Liver (tissue), 9 donors: ENCODE data around the gene ADGRV1. TPM values are rescaled to one million over a fixed set of nuclear protein-coding genes. Genes with fewer than 3 reads are reported as not detected.

ENCODE experiments used
- DNase-seq: peaks from one replicate; pipeline ENCODE4 v3.0.0-alpha.2; 2017; ENCODE audit warnings: low spot score
- H3K27ac ChIP-seq, 2 donors: one replicate each; pipeline ENCODE4 v1.7.0; 2013; ENCODE audit warnings: inconsistent platforms in 2 of 2, low read length in 2 of 2, control low read depth in 1 of 2, low read depth in 1 of 2, mild to moderate bottlenecking in 1 of 2
- H3K27me3 ChIP-seq, 4 donors: one replicate each; pipeline versions ENCODE4 v1.6.1 to v1.7.0; 2013; ENCODE audit warnings: low read length in 3 of 4, inconsistent platforms in 1 of 4, mild to moderate bottlenecking in 1 of 4, moderate library complexity in 1 of 4; ENCODE audit not compliant: control insufficient read depth in 4 of 4, insufficient read depth in 4 of 4
- H3K36me3 ChIP-seq, 4 donors: one replicate each; pipeline versions ENCODE4 v1.6.1 to v1.7.0; 2013; ENCODE audit warnings: low read length in 3 of 4, mild to moderate bottlenecking in 3 of 4, low read depth in 1 of 4, moderate library complexity in 1 of 4; ENCODE audit not compliant: control insufficient read depth in 4 of 4, insufficient read depth in 3 of 4
- H3K4me1 ChIP-seq, 4 donors: one replicate each; pipeline versions ENCODE4 v1.6.1 to v1.7.0; 2013; ENCODE audit warnings: low read length in 3 of 4, mild to moderate bottlenecking in 3 of 4, moderate library complexity in 1 of 4; ENCODE audit not compliant: control insufficient read depth in 4 of 4, insufficient read depth in 4 of 4
- H3K4me3 ChIP-seq, 3 donors: one replicate each; pipeline versions ENCODE4 v1.6.1 to v1.7.0; 2013; ENCODE audit warnings: low read length in 3 of 3, control low read depth in 1 of 3, low read depth in 1 of 3, mild to moderate bottlenecking in 1 of 3
- H3K9ac ChIP-seq, 2 donors: one replicate each; pipeline ENCODE4 v1.7.0; 2013; ENCODE audit warnings: low read length in 2 of 2, mild to moderate bottlenecking in 2 of 2, moderate library complexity in 2 of 2, control low read depth in 1 of 2, low read depth in 1 of 2
- H3K9me3 ChIP-seq, 4 donors: one replicate each; pipeline versions ENCODE4 v1.6.1 to v1.7.0; 2013; ENCODE audit warnings: low read length in 3 of 4; ENCODE audit not compliant: control insufficient read depth in 4 of 4
- FOXA2 ChIP-seq: IDR thresholded peaks from 2 replicates; pipeline ENCODE4 v1.6.1; 2016; ENCODE audit warnings: antibody characterized with exemption
- GABPA ChIP-seq, 2 donors: IDR thresholded peaks in 1 of 2; conservative IDR thresholded peaks in 1 of 2; 2 replicates each; pipeline ENCODE4 v1.6.1; 2016; ENCODE audit warnings: antibody characterized with exemption in 2 of 2, mild to moderate bottlenecking in 1 of 2, moderate library complexity in 1 of 2
- HNF4A ChIP-seq, 2 donors: conservative IDR thresholded peaks; 2 replicates each; pipeline ENCODE4 v1.6.1; 2016; ENCODE audit warnings: antibody characterized with exemption in 2 of 2, mild to moderate bottlenecking in 2 of 2
- HNF4G ChIP-seq: IDR thresholded peaks from 2 replicates; pipeline ENCODE4 v1.6.1; 2016; ENCODE audit warnings: antibody characterized with exemption
- JUND ChIP-seq, 2 donors: IDR thresholded peaks; 2 replicates each; pipeline ENCODE4 v1.6.1; 2016; ENCODE audit warnings: antibody characterized with exemption in 2 of 2
- NR2F2 ChIP-seq: IDR thresholded peaks from 2 replicates; pipeline ENCODE4 v1.6.1; 2016; ENCODE audit warnings: antibody characterized with exemption
- RAD21 ChIP-seq, 2 donors: IDR thresholded peaks; 2 replicates each; pipeline ENCODE4 v1.6.1; 2016; ENCODE audit warnings: antibody characterized with exemption in 2 of 2, mild to moderate bottlenecking in 2 of 2
- RXRA ChIP-seq, 2 donors: IDR thresholded peaks; 2 replicates each; pipeline ENCODE4 v1.6.1; 2017 to 2018; ENCODE audit warnings: antibody characterized with exemption in 2 of 2, mild to moderate bottlenecking in 1 of 2
- SP1 ChIP-seq: IDR thresholded peaks from 2 replicates; pipeline ENCODE4 v1.6.1; 2018; ENCODE audit warnings: antibody characterized with exemption, mild to moderate bottlenecking
- TAF1 ChIP-seq: conservative IDR thresholded peaks from 2 replicates; pipeline ENCODE4 v1.6.1; 2016; ENCODE audit warnings: antibody characterized with exemption, mild to moderate bottlenecking
- YY1 ChIP-seq: IDR thresholded peaks from 2 replicates; pipeline ENCODE4 v1.6.1; 2016; ENCODE audit warnings: antibody characterized with exemption, mild to moderate bottlenecking
- WGBS: extraction: QIAGEN DNeasy Blood & Tissue Kit; methylation state at CpG from one replicate; pipeline ENCODE4 v1.1.7; 2013; 5-methylcytosine and 5-hydroxymethylcytosine counted together
- polyA plus RNA-seq, 2 donors: library from polyadenylated mRNA; stranded (reverse) in 1 of 2; unstranded in 1 of 2; fragments of 200-250 nt in 1 of 2; fragments of >200 nt in 1 of 2; fragmentation: Nextera tagmentation in 1 of 2; extraction: Ambion mirVana in 1 of 2; gene quantifications; one replicate each; pipeline versions ENCODE4 v1.2.1 to v1.2.3, GENCODE V29; 2013 to 2015
- total RNA-seq, 2 donors: library from RNA; depleted of rRNA; stranded (reverse); fragments of >200 nt; gene quantifications; one replicate each; pipeline ENCODE4 v1.2.3, GENCODE V29; 2014
- TF ChIP-seq, protein P1 (sequence below): IDR thresholded peaks from 2 replicates; pipeline ENCODE4 v1.6.1; 2016; ENCODE audit warnings: antibody characterized with exemption, mild to moderate bottlenecking
- TF ChIP-seq, protein P2 (sequence below): fragments of 150-350 bp; IDR thresholded peaks from 2 replicates; pipeline ENCODE4 v1.5.1; 2017; ENCODE audit warnings: improper control_type of control experiment, low read depth, low read length; ENCODE audit not compliant: missing input control
- TF ChIP-seq, protein P3 (sequence below): IDR thresholded peaks from 2 replicates; pipeline ENCODE4 v1.6.1; 2016; ENCODE audit warnings: antibody characterized with exemption
- TF ChIP-seq, protein P4 (sequence below): IDR thresholded peaks from 2 replicates; pipeline ENCODE4 v1.6.1; 2016; ENCODE audit warnings: antibody characterized with exemption
- donor health status: healthy.
- donor health status: healthy.
- donor health status: healthy.
- donor health status: healthy.
- donor health status: healthy.

Gene ADGRV1
- total and polyA plus RNA-seq, 4 donors: 5.1 to 15.5 (median 9.6) TPM

DNA sequence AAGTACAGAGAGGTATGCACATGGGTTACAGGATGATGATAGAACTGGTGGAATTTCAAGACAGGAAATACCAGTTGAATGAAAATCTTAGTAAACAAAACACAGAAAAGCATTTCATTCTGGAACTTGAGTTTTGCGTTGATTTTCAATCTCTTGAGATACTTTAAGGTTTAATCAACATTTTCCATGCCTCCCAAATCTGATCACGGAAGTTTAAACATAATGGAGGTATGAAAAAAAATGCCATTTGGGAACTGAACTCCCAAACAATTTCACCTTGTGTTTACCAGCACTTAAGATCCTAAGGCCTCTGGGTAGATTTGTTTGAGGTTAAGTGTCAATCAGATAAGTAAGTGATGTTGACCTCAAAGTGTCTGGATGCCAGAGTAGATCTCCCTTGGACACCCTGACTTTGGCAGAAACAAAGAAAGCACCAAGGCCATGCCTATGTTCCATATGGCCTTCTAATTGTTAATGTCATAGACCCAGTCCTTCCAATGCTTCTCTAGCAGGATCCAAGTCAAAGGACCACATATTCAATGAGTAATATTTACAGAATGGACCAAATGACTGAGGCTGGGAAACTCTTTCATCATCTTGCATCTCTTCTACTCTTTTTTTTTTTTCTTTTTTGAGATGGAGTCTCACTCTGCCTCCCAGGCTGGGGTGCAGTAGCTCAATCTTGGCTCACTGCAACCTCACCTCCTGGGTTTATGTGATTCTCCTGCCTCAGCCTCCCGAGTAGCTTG, 607.6 kb downstream of the ADGRV1 start:
- Histone ChIP-seq H3K9me3 (no peaks in the 10 kb centered on the region), H3K27ac (no peak overlapping the region), H3K36me3 (no peaks in the 10 kb centered on the region), H3K9ac (no peak overlapping the region), H3K4me1 (no peaks in the 10 kb centered on the region), H3K4me3 (no peak overlapping the region), H3K27me3 (no peaks in the 10 kb centered on the region)
- WGBS: 86% methylated on average over 3 of the region's 3 CpGs
- DNase-seq: no peak
- TF ChIP-seq, protein P1, sequence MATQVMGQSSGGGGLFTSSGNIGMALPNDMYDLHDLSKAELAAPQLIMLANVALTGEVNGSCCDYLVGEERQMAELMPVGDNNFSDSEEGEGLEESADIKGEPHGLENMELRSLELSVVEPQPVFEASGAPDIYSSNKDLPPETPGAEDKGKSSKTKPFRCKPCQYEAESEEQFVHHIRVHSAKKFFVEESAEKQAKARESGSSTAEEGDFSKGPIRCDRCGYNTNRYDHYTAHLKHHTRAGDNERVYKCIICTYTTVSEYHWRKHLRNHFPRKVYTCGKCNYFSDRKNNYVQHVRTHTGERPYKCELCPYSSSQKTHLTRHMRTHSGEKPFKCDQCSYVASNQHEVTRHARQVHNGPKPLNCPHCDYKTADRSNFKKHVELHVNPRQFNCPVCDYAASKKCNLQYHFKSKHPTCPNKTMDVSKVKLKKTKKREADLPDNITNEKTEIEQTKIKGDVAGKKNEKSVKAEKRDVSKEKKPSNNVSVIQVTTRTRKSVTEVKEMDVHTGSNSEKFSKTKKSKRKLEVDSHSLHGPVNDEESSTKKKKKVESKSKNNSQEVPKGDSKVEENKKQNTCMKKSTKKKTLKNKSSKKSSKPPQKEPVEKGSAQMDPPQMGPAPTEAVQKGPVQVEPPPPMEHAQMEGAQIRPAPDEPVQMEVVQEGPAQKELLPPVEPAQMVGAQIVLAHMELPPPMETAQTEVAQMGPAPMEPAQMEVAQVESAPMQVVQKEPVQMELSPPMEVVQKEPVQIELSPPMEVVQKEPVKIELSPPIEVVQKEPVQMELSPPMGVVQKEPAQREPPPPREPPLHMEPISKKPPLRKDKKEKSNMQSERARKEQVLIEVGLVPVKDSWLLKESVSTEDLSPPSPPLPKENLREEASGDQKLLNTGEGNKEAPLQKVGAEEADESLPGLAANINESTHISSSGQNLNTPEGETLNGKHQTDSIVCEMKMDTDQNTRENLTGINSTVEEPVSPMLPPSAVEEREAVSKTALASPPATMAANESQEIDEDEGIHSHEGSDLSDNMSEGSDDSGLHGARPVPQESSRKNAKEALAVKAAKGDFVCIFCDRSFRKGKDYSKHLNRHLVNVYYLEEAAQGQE: no peak
- TF ChIP-seq RAD21 (IDR thresholded peaks at IDR 0.05) (no peak), SP1 (no peak), RXRA (IDR thresholded peaks at IDR 0.05) (no peak), HNF4A (conservative IDR thresholded peaks at IDR 0.05) (no peak)

DNA sequence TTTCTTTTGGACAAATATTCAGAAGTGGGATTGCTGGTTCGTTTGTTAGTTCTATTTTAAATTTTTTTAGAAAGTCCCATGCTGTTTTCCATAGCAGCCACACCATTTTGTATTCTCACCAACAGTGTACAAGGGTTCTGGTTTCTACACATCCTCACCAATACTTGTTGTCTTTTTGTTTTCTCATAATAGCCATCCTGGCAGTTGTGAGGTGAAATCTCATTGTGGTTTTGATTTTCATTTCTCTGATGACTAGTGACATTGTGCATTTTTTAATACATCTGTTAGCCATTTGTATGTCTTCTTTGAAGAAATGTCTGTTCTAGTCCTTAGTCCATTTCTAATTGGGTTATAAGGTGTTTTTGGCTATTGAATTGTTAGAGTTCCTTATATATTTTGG, 610.3 kb downstream of the ADGRV1 start:
- 82% methylated on average over 1 of the region's 1 CpG for WGBS
- H3K36me3 ChIP-seq: no peaks in the 10 kb centered on the region
- no peaks in the 10 kb centered on the region for H3K9me3 ChIP-seq
- no peak for DNase-seq
- no peak overlapping the region for H3K9ac ChIP-seq
- H3K27me3 ChIP-seq: no peaks in the 10 kb centered on the region
- no peak overlapping the region for H3K4me3 ChIP-seq
- TF ChIP-seq, protein P1: no peak
- no peak for TF ChIP-seq SP1
- TF ChIP-seq NR2F2: no peak
- no peak for TF ChIP-seq FOXA2
- TF ChIP-seq, protein P2, sequence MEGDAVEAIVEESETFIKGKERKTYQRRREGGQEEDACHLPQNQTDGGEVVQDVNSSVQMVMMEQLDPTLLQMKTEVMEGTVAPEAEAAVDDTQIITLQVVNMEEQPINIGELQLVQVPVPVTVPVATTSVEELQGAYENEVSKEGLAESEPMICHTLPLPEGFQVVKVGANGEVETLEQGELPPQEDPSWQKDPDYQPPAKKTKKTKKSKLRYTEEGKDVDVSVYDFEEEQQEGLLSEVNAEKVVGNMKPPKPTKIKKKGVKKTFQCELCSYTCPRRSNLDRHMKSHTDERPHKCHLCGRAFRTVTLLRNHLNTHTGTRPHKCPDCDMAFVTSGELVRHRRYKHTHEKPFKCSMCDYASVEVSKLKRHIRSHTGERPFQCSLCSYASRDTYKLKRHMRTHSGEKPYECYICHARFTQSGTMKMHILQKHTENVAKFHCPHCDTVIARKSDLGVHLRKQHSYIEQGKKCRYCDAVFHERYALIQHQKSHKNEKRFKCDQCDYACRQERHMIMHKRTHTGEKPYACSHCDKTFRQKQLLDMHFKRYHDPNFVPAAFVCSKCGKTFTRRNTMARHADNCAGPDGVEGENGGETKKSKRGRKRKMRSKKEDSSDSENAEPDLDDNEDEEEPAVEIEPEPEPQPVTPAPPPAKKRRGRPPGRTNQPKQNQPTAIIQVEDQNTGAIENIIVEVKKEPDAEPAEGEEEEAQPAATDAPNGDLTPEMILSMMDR: no peak
- no peak for TF ChIP-seq YY1
- no peak for TF ChIP-seq HNF4A (conservative IDR thresholded peaks at IDR 0.05)
- no peak for TF ChIP-seq TAF1
- TF ChIP-seq, protein P3, sequence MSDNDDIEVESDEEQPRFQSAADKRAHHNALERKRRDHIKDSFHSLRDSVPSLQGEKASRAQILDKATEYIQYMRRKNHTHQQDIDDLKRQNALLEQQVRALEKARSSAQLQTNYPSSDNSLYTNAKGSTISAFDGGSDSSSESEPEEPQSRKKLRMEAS: no peak
- TF ChIP-seq HNF4G: no peak
- TF ChIP-seq, protein P4, sequence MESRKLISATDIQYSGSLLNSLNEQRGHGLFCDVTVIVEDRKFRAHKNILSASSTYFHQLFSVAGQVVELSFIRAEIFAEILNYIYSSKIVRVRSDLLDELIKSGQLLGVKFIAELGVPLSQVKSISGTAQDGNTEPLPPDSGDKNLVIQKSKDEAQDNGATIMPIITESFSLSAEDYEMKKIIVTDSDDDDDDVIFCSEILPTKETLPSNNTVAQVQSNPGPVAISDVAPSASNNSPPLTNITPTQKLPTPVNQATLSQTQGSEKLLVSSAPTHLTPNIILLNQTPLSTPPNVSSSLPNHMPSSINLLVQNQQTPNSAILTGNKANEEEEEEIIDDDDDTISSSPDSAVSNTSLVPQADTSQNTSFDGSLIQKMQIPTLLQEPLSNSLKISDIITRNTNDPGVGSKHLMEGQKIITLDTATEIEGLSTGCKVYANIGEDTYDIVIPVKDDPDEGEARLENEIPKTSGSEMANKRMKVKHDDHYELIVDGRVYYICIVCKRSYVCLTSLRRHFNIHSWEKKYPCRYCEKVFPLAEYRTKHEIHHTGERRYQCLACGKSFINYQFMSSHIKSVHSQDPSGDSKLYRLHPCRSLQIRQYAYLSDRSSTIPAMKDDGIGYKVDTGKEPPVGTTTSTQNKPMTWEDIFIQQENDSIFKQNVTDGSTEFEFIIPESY: no peak
- TF ChIP-seq GABPA (IDR thresholded peaks at IDR 0.05 in 1 of 2, conservative IDR thresholded peaks at IDR 0.05 in 1 of 2): no peak
- TF ChIP-seq JUND (IDR thresholded peaks at IDR 0.05): no peak
- no peak overlapping the region for H3K27ac ChIP-seq
- peaks cover 0 to 1% (median 0%) of the 10 kb centered on the region in 4 donors for H3K4me1 ChIP-seq
